IMR-90 (cell line): ENCODE data around the gene ZNF775. TPM values are rescaled to one million over a fixed set of nuclear protein-coding genes. Genes with fewer than 3 reads are reported as not detected.
"Not testable (repeated sequence)": the region's sequence is repeated elsewhere in the genome, so short reads cannot be mapped to it uniquely, and the experiment has no call there.

ENCODE experiments used
- ATAC-seq: fragments of 200-7000 bp; cut with Tn5 transposase; 2 replicates; pipeline ENCODE4 v1.9.1; 2020; ENCODE audit warnings: low read depth, mild to moderate bottlenecking, moderate library complexity
- BruUV-seq: library from RNA; stranded (reverse); fragments of 400-500 nt; replicated peaks from 2 replicates; lab custom pipeline; 2021; lab: Mats Ljungman, UMichigan
- CTCF ChIA-PET: fragments of 300-600 bp; formaldehyde crosslinking; extraction: SDS; loops from one replicate; lab custom pipeline; 2021; ENCODE audit warnings: antibody characterized with exemption; lab: Yijun Ruan, JAX
- POLR2A ChIA-PET: fragments of 300-600 bp; sonication (Branson Sonifier 250); formaldehyde crosslinking; loops from one replicate; lab custom pipeline; 2022; ENCODE audit warnings: antibody characterized with exemption; ENCODE audit not compliant: unreplicated experiment; lab: Charles Lee
- DNase-seq: peaks from one replicate; pipeline ENCODE4 v3.0.0; 2013
- H2AFZ ChIP-seq: replicated peaks from 2 replicates; pipeline ENCODE3; 2013; ENCODE audit warnings: low read length, mild to moderate bottlenecking; ENCODE audit not compliant: poor library complexity
- H2AK5ac ChIP-seq: 2 replicates; pipeline ENCODE4 v1.6.1; 2013; ENCODE audit warnings: low read depth, low read length, inconsistent platforms
- H2AK9ac ChIP-seq: replicated peaks from 2 replicates; pipeline ENCODE3; 2013; ENCODE audit warnings: mild to moderate bottlenecking, low read depth, low read length, moderate library complexity; ENCODE audit not compliant: poor library complexity
- H2BK120ac ChIP-seq: 2 replicates; pipeline ENCODE4 v1.6.1; 2013; ENCODE audit warnings: low read depth, low read length, inconsistent platforms
- H2BK15ac ChIP-seq: 3 replicates; pipeline ENCODE4 v1.6.1; 2013; ENCODE audit warnings: low read depth, low read length, inconsistent platforms
- H2BK20ac ChIP-seq: 2 replicates; pipeline ENCODE4 v1.6.1; 2013; ENCODE audit warnings: low read depth, mild to moderate bottlenecking, inconsistent platforms, low read length, moderate library complexity
- H2BK5ac ChIP-seq: 2 replicates; pipeline ENCODE4 v1.6.1; 2013; ENCODE audit warnings: mild to moderate bottlenecking, low read depth, low read length, inconsistent platforms; ENCODE audit not compliant: poor library complexity, severe bottlenecking
- H3K14ac ChIP-seq: replicated peaks from 2 replicates; pipeline ENCODE4 v1.6.1; 2013; ENCODE audit warnings: low read depth, low read length, inconsistent platforms
- H3K18ac ChIP-seq: 2 replicates; pipeline ENCODE4 v1.6.1; 2013; ENCODE audit warnings: low read depth, low read length, control low read depth
- H3K23ac ChIP-seq: 2 replicates; pipeline ENCODE4 v1.6.1; 2013; ENCODE audit warnings: low read depth, low read length, inconsistent platforms
- H3K27ac ChIP-seq: 2 replicates; pipeline ENCODE4 v1.5.1; 2013; ENCODE audit warnings: mild to moderate bottlenecking, control low read depth, low read length; ENCODE audit not compliant: insufficient read depth
- H3K27me3 ChIP-seq: 2 replicates; pipeline ENCODE4 v1.6.1; 2013; ENCODE audit warnings: low read length; ENCODE audit not compliant: control insufficient read depth, insufficient read depth
- H3K36me3 ChIP-seq: 2 replicates; pipeline ENCODE4 v1.6.1; 2013; ENCODE audit warnings: low read length, mixed read lengths; ENCODE audit not compliant: control insufficient read depth, insufficient read depth
- H3K4ac ChIP-seq: 2 replicates; pipeline ENCODE4 v1.6.1; 2013; ENCODE audit warnings: low read depth, low read length, inconsistent platforms
- H3K4me1 ChIP-seq: 2 replicates; pipeline ENCODE4 v1.6.1; 2013; ENCODE audit warnings: low read length, mixed read lengths; ENCODE audit not compliant: control insufficient read depth, insufficient read depth
- H3K4me2 ChIP-seq: 2 replicates; pipeline ENCODE4 v1.6.1; 2013; ENCODE audit warnings: low read depth, mild to moderate bottlenecking, control low read depth, low read length, moderate library complexity
- H3K4me3 ChIP-seq: 2 replicates; pipeline ENCODE4 v1.5.1; 2013; ENCODE audit warnings: low read depth, mild to moderate bottlenecking, control low read depth, low read length, moderate library complexity; ENCODE audit not compliant: insufficient read depth
- H3K56ac ChIP-seq: 2 replicates; pipeline ENCODE4 v1.6.1; 2013; ENCODE audit warnings: low read length, inconsistent platforms; ENCODE audit not compliant: insufficient read depth; ENCODE audit errors: extremely low read depth
- H3K79me1 ChIP-seq, 2 experiments: 2 replicates each; pipeline ENCODE4 v1.6.1; 2013; ENCODE audit warnings: low read length in 2 of 2, inconsistent platforms in 1 of 2, low read depth in 1 of 2
- H3K9ac ChIP-seq: 2 replicates; pipeline ENCODE4 v1.6.1; 2013; ENCODE audit warnings: low read depth, low read length, control low read depth
- H3K9me1 ChIP-seq: 2 replicates; pipeline ENCODE4 v1.6.1; 2013; ENCODE audit warnings: low read length, inconsistent platforms; ENCODE audit not compliant: insufficient read depth
- H3K9me3 ChIP-seq: 2 replicates; pipeline ENCODE4 v1.6.1; 2013; ENCODE audit warnings: low read length; ENCODE audit not compliant: control insufficient read depth, insufficient read depth
- H4K20me1 ChIP-seq: 2 replicates; pipeline ENCODE4 v1.6.1; 2013; ENCODE audit warnings: low read length, inconsistent platforms; ENCODE audit not compliant: insufficient read depth
- H4K5ac ChIP-seq: 2 replicates; pipeline ENCODE4 v1.6.1; 2013; ENCODE audit warnings: mild to moderate bottlenecking, low read depth, low read length, control low read depth
- H4K8ac ChIP-seq, 2 experiments: 2 replicates each; pipeline ENCODE4 v1.6.1; 2013; ENCODE audit warnings: low read depth in 2 of 2, low read length in 2 of 2, control low read depth in 1 of 2, inconsistent platforms in 1 of 2
- H4K91ac ChIP-seq: 2 replicates; pipeline ENCODE4 v1.6.1; 2013; ENCODE audit warnings: low read depth, low read length, inconsistent platforms; ENCODE audit not compliant: insufficient read depth
- WGBS, 2 experiments: methylation state at CpG; one replicate each; pipeline versions ENCODE4 v1.1.5 to v1.1.7; 2013; ENCODE audit warnings: missing lambda C conversion rate in 2 of 2; ENCODE audit not compliant: insufficient read length in 1 of 2; ENCODE audit errors: extremely low coverage in 2 of 2; 5-methylcytosine and 5-hydroxymethylcytosine counted together
- dilution Hi-C: fragments of 300-500 bp; cut with HindIII; formaldehyde crosslinking; loops from one replicate; pipeline ENCODE4 v1.14.3; 2018; ENCODE audit warnings: low sequenced_read_pairs; ENCODE audit not compliant: unreplicated experiment
- in situ Hi-C: fragments of 300-500 bp; cut with MboI; formaldehyde crosslinking; loops from 3 replicates; pipeline ENCODE4 v1.14.3; 2019; ENCODE audit warnings: low sequenced_read_pairs, inconsistent platforms, mixed read lengths
- intact Hi-C: fragments of 100-400 bp; cut with micrococcal nuclease; formaldehyde crosslinking; loops from 2 replicates; pipeline ENCODE4 v1.10.0; 2022
- polyA plus RNA-seq, 3 experiments: library from polyadenylated mRNA; depleted of rRNA; stranded (reverse); fragments of >200 nt; gene quantifications; 2 replicates each; pipeline ENCODE4 v1.2.3, GENCODE V29; 2012; ENCODE audit warnings: low replicate concordance in 1 of 3
- total RNA-seq: library from RNA; depleted of rRNA; stranded (reverse); fragments of >200 nt; gene quantifications from 2 replicates; pipeline ENCODE4 v1.2.3, GENCODE V29; 2012

ZNF775 gene
- total and polyA plus RNA-seq, 2 of the 4 experiments (the other 2 are of a cell fraction): 1.4 to 2.6 TPM

DNA sequence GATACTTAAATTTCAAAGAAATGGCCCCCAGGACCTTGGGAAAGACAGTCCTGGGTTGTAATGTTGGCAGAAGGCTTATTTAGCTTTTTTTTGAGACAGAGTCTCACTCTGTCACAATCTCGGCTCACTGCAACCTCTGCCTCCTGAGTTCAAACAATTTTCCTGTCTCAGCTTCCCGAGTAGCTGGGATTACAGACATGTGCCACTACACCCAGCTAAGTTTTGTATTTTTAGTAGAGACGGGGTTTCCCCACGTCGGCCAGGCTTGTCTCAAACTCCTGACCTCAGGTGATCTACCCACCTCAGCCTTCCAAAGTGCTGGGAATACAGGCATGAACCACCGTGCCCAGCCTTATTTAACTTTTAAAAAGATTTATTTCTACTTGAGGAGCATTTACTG, 6.8 kb downstream of the ZNF775 start:
- H2BK5ac ChIP-seq, in situ Hi-C loops, H2BK15ac ChIP-seq, H3K4me3 ChIP-seq, H3K9ac ChIP-seq, H3K14ac ChIP-seq, H2AK9ac ChIP-seq, H3K27ac ChIP-seq, H3K18ac ChIP-seq, H3K4ac ChIP-seq, H2AFZ ChIP-seq, H4K20me1 ChIP-seq, H3K56ac ChIP-seq, intact Hi-C loops, H3K27me3 ChIP-seq, H3K36me3 ChIP-seq, H4K5ac ChIP-seq, BruUV-seq, DNase-seq, H3K4me2 ChIP-seq, H3K23ac ChIP-seq, H2BK120ac ChIP-seq, H3K9me1 ChIP-seq, H3K9me3 ChIP-seq, POLR2A ChIA-PET, H2BK20ac ChIP-seq, H2AK5ac ChIP-seq, H4K91ac ChIP-seq, H4K8ac ChIP-seq, ATAC-seq, dilution Hi-C loops: not testable (repeated sequence)
- WGBS, 2 experiments: 50% methylated on average over 2 of the region's 6 CpGs; no CpG with 5 or more reads in 1 of the 2 experiments
- CTCF ChIA-PET: interaction anchor here (1.2 kb wide), 1 partner anchor 30 kb away, joined by 5 read pairs; no protein-coding TSS in a partner anchor
- Histone ChIP-seq H3K4me1 (peaks cover 11% of the 10 kb centered on the region; the same call in 1 of the 2 replicates), H3K79me1 (peaks cover 10 to 46% of the 10 kb centered on the region in 2 experiments)
